ENCODE measurements around the gene ADAM23.

The ADAM23 gene

GRCh38 chr2:206418968-206419367 lies 24.4 kb upstream of the ADAM23 start:
- DNase-seq (no peak), ATAC-seq (ENCODE audit: insufficient read depth, low read depth) (no peak)
- Histone ChIP-seq H3K9me3 (ENCODE audit: insufficient read depth, low read length, severe bottlenecking) (no peaks in the 10 kb centered on the region), H3K4me1 (ENCODE audit: insufficient read depth, low read length) (no peaks in the 10 kb centered on the region), H3K36me3 (ENCODE audit: insufficient read depth, low read length) (no peaks in the 10 kb centered on the region), H3K9ac (ENCODE audit: low read depth, low read length) (no peak overlapping the region), H3K4me3 (ENCODE audit: low read depth in 1 of 2, low read length in 2 of 2) (no peak overlapping the region), H4K20me1 (ENCODE audit: insufficient read depth, low read length) (no peaks in the 10 kb centered on the region), H3K79me2 (ENCODE audit: insufficient read depth, low read length) (no peaks in the 10 kb centered on the region), H3K27me3 (ENCODE audit: insufficient read depth, low read length, poor library complexity) (no peaks in the 10 kb centered on the region), H3K27ac (ENCODE audit: low read length) (no peak overlapping the region), H3K4me2 (ENCODE audit: insufficient read depth, low read length) (no peak overlapping the region), H2AFZ (ENCODE audit: low read depth, low read length) (no peak overlapping the region)
- TF ChIP-seq EZH2 (IDR thresholded peaks at IDR 0.05; ENCODE audit: borderline replicate concordance, low read depth, low read length, severe bottlenecking) = no peak
- TF ChIP-seq CTCF (IDR thresholded peaks at IDR 0.05; ENCODE audit: borderline replicate concordance, extremely low read depth, low read length, poor library complexity, severe bottlenecking) = no peak

- Histone ChIP-seq H3K9me3 (ENCODE audit: insufficient read depth, low read length, severe bottlenecking) (no peaks in the 10 kb centered on the region), H2AFZ (ENCODE audit: low read depth, low read length) (no peak overlapping the region), H3K4me1 (ENCODE audit: insufficient read depth, low read length) (no peaks in the 10 kb centered on the region), H4K20me1 (ENCODE audit: insufficient read depth, low read length) (no peaks in the 10 kb centered on the region), H3K27me3 (ENCODE audit: insufficient read depth, low read length, poor library complexity) (no peaks in the 10 kb centered on the region), H3K4me3 (ENCODE audit: low read depth in 1 of 2, low read length in 2 of 2) (no peak overlapping the region), H3K4me2 (ENCODE audit: insufficient read depth, low read length) (no peak overlapping the region), H3K9ac (ENCODE audit: low read depth, low read length) (no peak overlapping the region), H3K79me2 (ENCODE audit: insufficient read depth, low read length) (no peaks in the 10 kb centered on the region), H3K36me3 (ENCODE audit: insufficient read depth, low read length) (no peaks in the 10 kb centered on the region), H3K27ac (ENCODE audit: low read length) (no peak overlapping the region)
- no peak for DNase-seq
- TF ChIP-seq CTCF (IDR thresholded peaks at IDR 0.05; ENCODE audit: borderline replicate concordance, extremely low read depth, low read length, poor library complexity, severe bottlenecking) (no peak), EZH2 (IDR thresholded peaks at IDR 0.05; ENCODE audit: borderline replicate concordance, low read depth, low read length, severe bottlenecking) (no peak)
- no peak for ATAC-seq (ENCODE audit: insufficient read depth, low read depth)
These were observed 22.6 kb upstream of the ADAM23 start for GRCh38 chr2:206420721-206421120.

GRCh38 chr2:206422493-206422892 lies 20.8 kb upstream of the ADAM23 start:
- no peaks in the 10 kb centered on the region for H3K27me3 ChIP-seq (ENCODE audit: insufficient read depth, low read length, poor library complexity)
- no peak overlapping the region for H3K9ac ChIP-seq (ENCODE audit: low read depth, low read length)
- DNase-seq = no peak
- no peak overlapping the region for H2AFZ ChIP-seq (ENCODE audit: low read depth, low read length)
- no peak overlapping the region for H3K4me3 ChIP-seq (ENCODE audit: low read depth in 1 of 2, low read length in 2 of 2)
- no peaks in the 10 kb centered on the region for H3K9me3 ChIP-seq (ENCODE audit: insufficient read depth, low read length, severe bottlenecking)
- TF ChIP-seq CTCF (IDR thresholded peaks at IDR 0.05; ENCODE audit: borderline replicate concordance, extremely low read depth, low read length, poor library complexity, severe bottlenecking) (no peak), EZH2 (IDR thresholded peaks at IDR 0.05; ENCODE audit: borderline replicate concordance, low read depth, low read length, severe bottlenecking) (no peak)
- H3K36me3 ChIP-seq (ENCODE audit: insufficient read depth, low read length) = no peaks in the 10 kb centered on the region
- H4K20me1 ChIP-seq (ENCODE audit: insufficient read depth, low read length) = no peaks in the 10 kb centered on the region
- H3K27ac ChIP-seq (ENCODE audit: low read length) = no peak overlapping the region
- ATAC-seq (ENCODE audit: insufficient read depth, low read depth) = no peak
- H3K4me2 ChIP-seq (ENCODE audit: insufficient read depth, low read length) = no peak overlapping the region
- H3K4me1 ChIP-seq (ENCODE audit: insufficient read depth, low read length) = no peaks in the 10 kb centered on the region
- H3K79me2 ChIP-seq (ENCODE audit: insufficient read depth, low read length) = no peaks in the 10 kb centered on the region

GRCh38 chr2:206423147-206423546 lies 20.2 kb upstream of the ADAM23 start:
- H3K79me2 ChIP-seq (ENCODE audit: insufficient read depth, low read length) = no peaks in the 10 kb centered on the region
- H3K27me3 ChIP-seq (ENCODE audit: insufficient read depth, low read length, poor library complexity) = no peaks in the 10 kb centered on the region
- no peaks in the 10 kb centered on the region for H3K36me3 ChIP-seq (ENCODE audit: insufficient read depth, low read length)
- no peak overlapping the region for H3K4me3 ChIP-seq (ENCODE audit: low read depth in 1 of 2, low read length in 2 of 2)
- H3K27ac ChIP-seq (ENCODE audit: low read length) = no peak overlapping the region
- no peak overlapping the region for H3K4me2 ChIP-seq (ENCODE audit: insufficient read depth, low read length)
- H3K9ac ChIP-seq (ENCODE audit: low read depth, low read length) = no peak overlapping the region
- H2AFZ ChIP-seq (ENCODE audit: low read depth, low read length) = no peak overlapping the region
- H3K9me3 ChIP-seq (ENCODE audit: insufficient read depth, low read length, severe bottlenecking) = no peaks in the 10 kb centered on the region
- H3K4me1 ChIP-seq (ENCODE audit: insufficient read depth, low read length) = no peaks in the 10 kb centered on the region
- no peaks in the 10 kb centered on the region for H4K20me1 ChIP-seq (ENCODE audit: insufficient read depth, low read length)
- no peak for DNase-seq
- no peak for ATAC-seq (ENCODE audit: insufficient read depth, low read depth)
- TF ChIP-seq EZH2 (IDR thresholded peaks at IDR 0.05; ENCODE audit: borderline replicate concordance, low read depth, low read length, severe bottlenecking) = no peak
- no peak for TF ChIP-seq CTCF (IDR thresholded peaks at IDR 0.05; ENCODE audit: borderline replicate concordance, extremely low read depth, low read length, poor library complexity, severe bottlenecking)

Data from DND-41 (cell line).